Right forelimb (tissue), 1 donor: Measurements from ENCODE around the gene WFDC5.
"Not testable (repeated sequence)": the region's sequence is repeated elsewhere in the genome, so short reads cannot be mapped to it uniquely, and the experiment has no call there.

Source experiments
- DNase-seq: peaks from one replicate; pipeline ENCODE4 v3.0.0-alpha.2; 2018

Gene WFDC5

GRCh38 chr20:45114465-45115385 lies at the start of gene WFDC5:
WFDC5 (minus strand) TSS chr20:45115174; CDS start chr20:45115083, 91 bp downstream.
- DNase-seq, result no peak

GRCh38 chr20:45163083-45163803 lies 48.3 kb upstream of the WFDC5 start:
- DNase-seq, result no peak

GRCh38 chr20:45157962-45158361 lies 43.0 kb upstream of the WFDC5 start:
- no peak for DNase-seq

GRCh38 chr20:45156713-45157112 lies 41.7 kb upstream of the WFDC5 start:
- no peak for DNase-seq

- DNase-seq, result not testable (repeated sequence)
Observed at GRCh38 chr20:45154794-45155193, 39.8 kb upstream of the WFDC5 start.

GRCh38 chr20:45154183-45154582 lies 39.2 kb upstream of the WFDC5 start:
- no peak for DNase-seq

GRCh38 chr20:45153752-45154151 lies 38.8 kb upstream of the WFDC5 start:
- DNase-seq, result no peak

GRCh38 chr20:45153147-45153546 lies 38.2 kb upstream of the WFDC5 start:
- no peak for DNase-seq

- DNase-seq, result no peak
Observed at GRCh38 chr20:45152405-45152804, 37.4 kb upstream of the WFDC5 start.

GRCh38 chr20:45149062-45149461 lies 34.1 kb upstream of the WFDC5 start:
- no peak for DNase-seq

- no peak for DNase-seq
Observed at GRCh38 chr20:45140836-45141235, 25.9 kb upstream of the WFDC5 start.

GRCh38 chr20:45139733-45140375 lies 24.9 kb upstream of the WFDC5 start:
- DNase-seq, result not testable (repeated sequence)

- DNase-seq, result no peak
Observed at GRCh38 chr20:45138561-45139300, 23.8 kb upstream of the WFDC5 start.

- no peak for DNase-seq
Observed at GRCh38 chr20:45136911-45137310, 21.9 kb upstream of the WFDC5 start.

GRCh38 chr20:45128099-45128498 lies 13.1 kb upstream of the WFDC5 start:
- no peak for DNase-seq

- no peak for DNase-seq
Observed at GRCh38 chr20:45124365-45124764, 9.4 kb upstream of the WFDC5 start, which contains the start of gene WFDC12. WFDC12 (minus strand) TSS chr20:45124465; CDS start chr20:45124447, 18 bp downstream.

- DNase-seq, result no peak
Observed at GRCh38 chr20:45121388-45121787, 6.4 kb upstream of the WFDC5 start.

- no peak for DNase-seq
Observed at GRCh38 chr20:45119556-45120266, 4.7 kb upstream of the WFDC5 start.

- DNase-seq, result no peak
Observed at GRCh38 chr20:45118028-45118427, 3.1 kb upstream of the WFDC5 start.

GRCh38 chr20:45117581-45117980 lies 2.6 kb upstream of the WFDC5 start:
- DNase-seq, result no peak

GRCh38 chr20:45115829-45116228 lies 855 bp upstream of the WFDC5 start:
- no peak for DNase-seq

- DNase-seq, result no peak
Observed at GRCh38 chr20:45115386-45115774, 406 bp upstream of the WFDC5 start.
